Measurements from ENCODE around the gene IQGAP2.
"Not testable (repeated sequence)": the region's sequence is repeated elsewhere in the genome, so short reads cannot be mapped to it uniquely, and the experiment has no call there.

The IQGAP2 gene

DNA sequence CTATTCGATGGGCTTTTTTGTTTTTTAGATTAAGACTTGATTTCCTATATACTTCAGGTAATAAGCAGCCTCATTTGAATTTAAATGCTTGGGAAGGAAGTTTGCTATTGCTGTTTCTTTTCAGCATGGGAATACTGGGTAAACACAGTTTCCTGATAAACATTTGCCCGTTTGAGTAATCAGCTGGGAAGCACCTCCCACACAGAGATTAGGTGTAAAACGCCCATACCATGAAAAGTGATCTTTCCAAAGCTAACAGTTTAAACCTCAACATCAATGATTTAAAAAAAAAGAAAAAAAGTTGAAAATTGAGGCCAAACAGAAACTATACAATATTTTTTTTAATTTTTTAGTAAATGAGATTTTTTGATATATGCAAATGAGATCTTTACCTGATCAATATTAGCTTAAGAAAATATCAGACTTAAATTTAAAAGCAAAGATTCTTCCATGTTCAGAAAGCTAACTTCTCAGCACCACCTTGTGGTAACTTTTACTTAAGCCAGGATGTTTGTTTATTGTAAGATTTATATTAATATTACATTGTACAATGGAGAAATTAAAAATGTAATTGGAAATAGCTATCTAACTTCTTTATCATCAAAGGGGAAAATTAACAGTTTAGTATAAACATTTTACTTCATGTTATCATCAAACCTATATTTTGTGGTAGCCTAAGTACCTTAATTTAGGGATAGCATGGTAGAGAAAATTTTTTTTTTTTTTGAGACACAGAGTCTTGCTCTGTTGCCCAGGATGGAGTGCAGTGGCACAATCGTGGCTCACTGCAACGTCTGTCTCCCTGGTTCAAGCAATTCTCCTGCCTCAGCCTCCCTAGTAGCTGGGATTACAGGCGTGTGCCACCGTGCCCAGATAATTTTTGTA lies 180.3 kb downstream of the IQGAP2 start:
- DNase-seq, result peak; percentile 37

DNA sequence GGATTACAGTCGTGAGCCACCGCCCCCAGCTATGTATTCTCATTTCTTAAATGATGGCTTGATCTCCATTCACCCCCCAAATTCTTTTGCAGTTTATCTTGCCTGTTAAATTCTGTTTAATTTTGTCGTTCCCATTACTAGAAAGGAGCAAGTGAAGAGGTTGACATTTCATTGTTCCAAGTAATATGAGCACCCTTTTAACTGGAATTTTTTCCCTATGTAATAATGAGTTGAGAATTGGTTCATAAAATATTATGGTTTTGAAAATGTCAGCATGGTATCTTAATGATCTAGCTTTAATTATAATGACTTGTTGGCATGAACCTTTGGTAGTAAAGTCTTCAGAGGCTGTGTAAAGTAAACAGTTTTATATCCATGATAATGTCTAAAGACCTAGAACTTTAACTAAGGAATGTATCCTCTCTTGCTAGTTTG lies 182.7 kb downstream of the IQGAP2 start:
- no peak for DNase-seq

DNA sequence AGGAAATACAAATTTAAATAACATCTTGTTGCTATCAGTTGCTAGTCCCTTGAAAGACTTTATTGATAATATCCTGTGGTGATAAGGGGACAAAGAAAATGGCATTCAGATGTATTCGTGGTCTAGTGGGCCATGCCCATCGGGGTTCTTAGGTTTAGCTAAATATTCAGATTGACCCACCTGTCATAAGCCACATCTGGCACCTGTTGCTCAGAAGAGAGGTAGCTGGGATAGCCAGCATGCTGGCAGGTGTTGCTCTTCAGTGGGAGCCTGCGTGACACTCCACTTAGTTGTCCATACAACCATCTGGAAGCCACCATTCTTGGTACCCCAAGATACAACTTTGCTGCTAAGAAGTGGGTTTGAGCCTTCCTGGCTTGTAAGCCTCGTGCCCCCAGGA lies 183.4 kb downstream of the IQGAP2 start:
- DNase-seq, result peak; percentile 10

DNA sequence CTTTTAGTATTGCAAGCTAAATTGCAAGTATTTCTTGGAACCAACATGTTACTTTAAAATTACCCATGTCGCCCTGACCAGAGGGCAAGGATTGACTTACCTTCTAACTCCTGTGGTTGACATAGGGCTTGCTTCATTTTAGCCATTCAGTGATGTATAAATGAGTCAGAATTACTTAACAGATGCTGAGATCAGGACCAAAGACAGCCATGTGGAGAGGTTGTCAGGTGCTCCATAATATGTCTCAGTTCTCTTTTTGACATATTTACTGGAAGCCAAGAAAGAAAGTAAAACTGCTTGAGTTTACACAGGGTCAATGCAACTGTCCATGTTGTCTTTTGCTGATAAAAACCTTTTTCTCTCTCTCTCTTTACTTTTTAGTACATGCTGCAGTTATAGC lies 186.9 kb downstream of the IQGAP2 start:
- no peak for DNase-seq

DNA sequence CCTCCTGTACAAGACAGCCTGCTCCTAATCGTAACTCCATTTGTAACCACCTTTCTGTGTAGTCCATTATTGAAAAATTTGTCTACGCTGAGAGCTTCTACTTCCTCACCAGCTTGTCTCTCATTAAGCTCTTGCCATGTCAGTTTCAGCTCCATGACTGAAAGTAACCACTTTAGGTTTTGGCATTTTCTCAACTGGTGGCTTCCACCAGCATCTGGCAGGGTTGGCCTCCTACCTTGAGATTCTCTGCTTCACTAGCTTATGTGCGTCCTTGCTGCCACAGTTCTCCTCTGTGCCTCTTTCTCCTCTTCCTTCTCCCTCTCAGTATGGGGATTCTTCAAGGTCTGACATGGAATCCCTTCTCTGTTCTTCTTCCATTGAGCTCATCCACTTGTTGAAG lies 188.3 kb downstream of the IQGAP2 start:
- DNase-seq, result no peak

DNA sequence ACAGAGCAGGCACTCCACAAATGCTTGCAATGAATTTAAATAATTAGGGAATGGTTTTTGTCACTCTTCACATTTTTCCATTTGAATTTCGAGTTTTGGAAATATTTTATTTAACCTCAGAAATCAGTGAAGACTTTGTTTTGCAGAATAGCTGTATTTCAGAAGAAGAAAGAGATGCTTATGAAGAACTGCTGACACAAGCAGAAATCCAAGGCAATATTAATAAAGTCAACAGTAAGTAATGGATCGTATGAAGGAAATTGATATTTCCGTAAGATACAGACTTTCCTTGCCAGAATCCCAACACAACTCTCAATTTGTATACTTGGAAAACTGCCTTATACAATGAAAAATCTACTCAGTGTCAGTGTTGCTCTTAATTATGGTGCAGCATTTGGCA lies 189.6 kb downstream of the IQGAP2 start:
- DNase-seq, result no peak

DNA sequence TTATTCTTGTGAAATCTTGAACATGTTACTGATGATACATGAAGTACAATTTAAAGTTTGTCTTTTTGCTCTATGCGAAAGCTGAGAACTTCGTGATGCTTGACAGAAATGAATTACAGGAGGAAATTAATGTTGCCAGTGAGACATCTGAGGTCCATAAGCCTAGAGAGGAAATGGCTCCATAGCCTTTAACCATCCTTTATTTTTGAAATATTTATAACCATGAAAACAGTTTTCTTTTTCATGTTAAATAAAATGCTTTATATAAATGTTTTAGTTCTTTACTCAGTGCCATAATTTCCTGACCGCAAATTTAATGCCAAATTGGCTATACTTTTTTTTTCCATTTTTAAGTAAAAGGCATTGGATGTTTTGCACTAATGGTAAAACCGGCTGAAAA lies 191.0 kb downstream of the IQGAP2 start:
- DNase-seq, result no peak

DNA sequence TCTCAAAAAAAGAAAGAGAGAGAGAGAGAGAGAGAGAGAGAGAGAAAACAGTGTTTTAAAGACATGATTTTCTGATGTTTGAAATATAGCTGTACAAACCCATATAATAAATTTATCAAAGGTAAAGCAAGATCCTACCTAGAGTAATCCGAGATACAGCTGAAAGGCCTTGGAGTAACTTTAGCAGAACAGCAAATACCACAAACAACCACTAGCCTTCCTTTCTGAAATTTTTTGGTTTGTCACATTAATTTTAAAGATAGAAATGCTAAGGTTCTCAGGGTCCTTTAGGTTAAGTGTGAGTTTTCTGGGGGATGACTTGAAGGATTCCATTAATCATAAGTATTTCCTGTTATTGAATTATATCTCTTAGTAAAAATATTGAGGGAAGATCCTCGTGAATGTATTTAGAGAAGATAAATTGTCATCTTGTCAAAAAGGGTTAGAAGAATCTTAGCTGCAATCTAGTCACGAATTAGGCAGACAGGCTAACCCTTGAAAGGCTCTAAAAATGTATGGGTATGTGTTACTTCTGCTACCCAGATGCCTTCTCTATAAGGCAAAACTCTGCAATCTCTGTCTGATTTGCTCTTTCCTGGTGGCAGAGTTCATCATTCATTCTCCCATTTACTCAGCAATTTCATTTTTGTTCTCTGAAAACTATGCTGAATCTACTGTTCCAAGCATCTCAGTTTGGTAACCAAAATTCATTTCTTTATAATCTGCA lies 192.8 kb downstream of the IQGAP2 start:
- DNase-seq, result no peak

DNA sequence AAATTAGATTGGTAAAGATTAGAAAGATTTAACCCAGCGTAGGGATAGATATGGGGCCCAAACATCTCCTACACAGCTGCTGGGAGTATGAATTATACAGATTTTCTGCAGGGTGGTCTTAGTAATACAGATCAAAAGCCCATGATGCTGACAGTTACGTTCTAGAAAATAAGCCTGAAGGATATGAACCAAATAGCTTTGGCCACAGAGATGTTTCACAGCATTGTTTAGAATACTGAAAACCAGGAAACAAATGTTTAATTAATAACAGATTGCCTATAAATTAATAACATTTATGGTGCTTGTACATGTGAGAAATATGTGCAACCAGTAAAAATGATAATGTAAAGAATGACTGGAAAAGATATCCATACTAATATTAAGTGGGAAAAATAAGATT lies 195.4 kb downstream of the IQGAP2 start:
- DNase-seq, result no peak

DNA sequence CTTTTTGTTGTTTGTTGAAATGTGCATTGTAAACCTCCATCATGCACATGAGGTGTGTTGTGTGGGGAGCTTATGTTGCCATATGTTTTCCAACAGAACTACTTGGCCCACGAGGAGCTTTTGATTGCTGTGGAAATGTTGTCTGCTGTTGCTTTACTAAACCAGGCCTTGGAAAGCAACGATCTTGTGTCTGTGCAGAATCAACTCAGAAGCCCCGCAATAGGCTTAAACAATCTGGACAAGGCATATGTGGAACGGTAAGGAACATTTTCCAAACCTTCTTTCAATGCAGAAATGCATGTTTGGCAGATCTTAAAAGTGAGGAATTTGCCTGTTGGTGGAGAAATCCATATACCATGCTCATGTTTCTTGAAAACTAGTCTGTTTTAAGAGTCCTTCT lies 197.6 kb downstream of the IQGAP2 start:
- DNase-seq, result no peak

DNA sequence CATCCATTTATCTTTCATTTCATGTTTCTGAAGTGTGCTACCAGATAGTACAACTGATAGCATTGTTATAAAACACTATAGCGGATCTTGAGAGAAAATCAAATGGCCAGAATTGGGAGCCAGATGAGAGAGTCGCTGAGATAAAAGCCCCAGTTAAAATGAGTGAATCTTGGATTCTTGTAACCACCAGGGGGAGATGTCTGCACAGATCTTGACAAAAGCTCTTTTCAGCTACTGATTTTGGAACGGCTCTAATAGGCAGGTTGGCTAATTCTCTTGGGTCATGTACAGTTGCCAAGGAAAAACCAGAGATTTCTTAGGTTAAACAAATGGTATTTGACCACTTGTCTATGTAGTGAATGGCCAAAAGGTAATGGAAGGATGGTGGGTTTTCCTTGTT lies 198.4 kb downstream of the IQGAP2 start:
- peak; percentile 80 for DNase-seq

DNA sequence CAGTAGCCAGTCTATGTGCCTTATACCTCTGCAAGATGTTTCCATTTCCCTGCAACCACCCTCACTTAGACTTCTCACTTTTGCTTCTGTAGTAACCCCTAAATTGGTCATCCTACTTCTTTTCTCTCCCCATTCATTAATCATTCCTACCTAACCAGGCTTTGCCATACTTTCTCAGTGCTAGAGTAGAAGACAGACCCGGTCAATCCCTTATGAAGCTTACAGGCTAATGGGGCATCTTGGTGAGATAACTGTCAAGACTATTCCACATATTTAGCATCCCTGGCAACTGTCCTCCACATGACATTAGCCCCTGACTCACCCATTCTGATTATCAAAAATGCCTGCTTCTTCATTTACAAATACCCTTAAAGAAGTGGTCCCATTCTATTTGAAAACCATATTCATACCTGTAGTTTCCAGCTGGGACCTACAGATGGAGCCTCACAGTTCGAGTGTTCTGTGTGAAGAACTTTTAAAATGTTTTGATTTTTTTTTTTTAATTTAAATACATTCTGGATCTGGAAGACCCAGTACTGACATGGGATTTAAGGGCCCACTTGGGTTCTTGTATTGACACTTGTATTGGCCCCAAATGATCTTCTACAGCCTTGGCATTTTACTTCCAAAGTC lies 199.1 kb downstream of the IQGAP2 start:
- DNase-seq, result no peak

DNA sequence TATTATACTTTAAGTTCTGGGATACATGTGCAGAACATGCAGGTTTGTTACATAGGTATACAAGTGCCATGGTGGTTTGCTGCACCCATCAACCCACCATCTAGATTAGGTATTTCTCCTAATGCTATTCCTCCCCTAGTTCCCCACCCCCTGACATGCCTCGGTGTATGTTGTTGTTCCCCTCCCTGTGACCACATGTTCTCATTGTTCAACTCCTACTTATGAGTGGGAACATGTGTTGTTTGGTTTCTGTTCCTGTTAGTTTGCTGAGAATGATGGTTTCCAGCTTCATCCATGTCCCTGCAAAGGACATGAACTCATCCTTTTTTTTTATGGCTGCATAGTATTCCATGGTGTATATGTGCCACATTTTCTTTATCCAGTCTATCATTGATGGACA lies 200.9 kb downstream of the IQGAP2 start:
- DNase-seq, result not testable (repeated sequence)

DNA sequence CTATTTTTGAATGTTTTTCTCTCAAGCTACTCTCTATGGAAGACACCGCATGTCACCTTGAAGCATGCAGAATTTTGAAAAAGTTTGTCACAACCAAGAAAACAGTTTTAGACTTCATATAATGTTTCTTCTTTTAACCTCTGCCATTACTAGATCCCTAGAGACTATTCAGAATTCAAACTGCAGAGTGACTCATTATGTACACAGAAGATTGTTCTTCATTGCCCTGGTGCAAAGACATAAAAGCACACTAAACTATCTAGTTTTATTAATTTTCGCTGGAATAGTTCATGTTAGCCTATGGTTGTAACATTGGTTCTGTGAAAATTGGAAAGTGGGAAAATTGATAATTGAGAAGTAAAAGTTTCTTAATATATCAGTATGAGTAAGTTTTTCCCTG lies 201.8 kb downstream of the IQGAP2 start:
- DNase-seq, result peak; percentile 59

DNA sequence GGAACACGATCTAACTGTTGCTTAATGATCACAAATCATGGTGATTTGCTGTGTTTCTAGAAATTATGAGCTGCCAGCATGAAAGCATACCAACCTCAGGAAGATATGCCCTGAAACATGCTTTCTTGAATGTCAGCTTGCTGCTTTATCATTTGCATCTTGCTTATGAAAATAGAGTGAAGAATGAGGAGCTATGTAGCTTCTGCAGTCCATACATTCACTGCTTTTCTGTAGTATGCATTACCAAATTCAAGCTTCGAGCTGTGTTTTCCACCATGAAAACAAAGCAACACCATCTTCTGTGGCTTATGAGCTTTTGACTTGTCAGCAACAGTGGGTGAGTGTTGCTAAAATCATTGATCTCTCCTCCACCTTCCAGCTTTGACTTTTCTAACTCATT lies 203.6 kb downstream of the IQGAP2 start:
- DNase-seq, result no peak

DNA sequence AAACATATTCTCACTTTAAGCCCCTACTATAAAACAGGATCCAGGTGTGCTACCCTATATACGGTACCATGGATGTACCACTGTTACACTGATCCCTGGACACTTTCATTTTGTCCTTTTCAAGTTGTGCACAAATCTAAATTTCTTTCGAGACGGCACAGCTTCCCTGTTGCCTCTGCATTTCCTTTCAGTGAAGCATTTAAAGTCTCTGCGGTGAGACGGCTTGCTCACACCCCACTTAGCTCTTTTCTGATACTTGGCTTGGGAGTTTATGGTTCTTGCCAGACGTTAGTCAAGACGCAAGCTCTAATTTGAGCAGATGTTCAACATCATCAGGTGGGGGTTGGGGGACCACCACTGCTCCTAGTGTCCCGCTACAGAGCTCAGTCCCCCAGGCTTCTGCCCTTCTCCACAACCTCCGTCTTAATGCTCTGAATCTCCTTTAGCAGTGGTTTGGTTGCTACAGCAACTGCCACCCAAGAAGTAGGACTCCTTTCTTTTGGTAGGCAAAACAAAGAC lies 204.3 kb downstream of the IQGAP2 start:
- no peak for DNase-seq

DNA sequence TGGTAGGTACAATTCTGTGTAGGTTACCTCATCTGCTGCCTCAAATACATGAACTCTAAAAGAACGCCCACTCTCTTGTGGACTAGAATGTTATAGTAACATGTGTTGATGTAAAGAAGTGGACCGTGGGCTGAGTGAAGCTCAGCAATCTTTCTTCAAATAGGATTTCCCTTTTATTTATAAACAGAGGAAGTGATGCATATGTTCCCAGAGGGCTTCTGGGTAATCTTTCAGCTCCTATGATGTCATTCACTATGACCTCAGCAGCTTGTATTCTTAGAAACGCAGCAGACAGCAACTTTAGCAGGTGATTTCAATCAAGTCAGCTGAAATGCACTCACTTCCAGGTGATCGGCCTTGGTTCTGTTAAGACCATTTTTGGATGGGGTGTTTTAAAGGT lies 205.7 kb downstream of the IQGAP2 start:
- DNase-seq, result peak; percentile 54

DNA sequence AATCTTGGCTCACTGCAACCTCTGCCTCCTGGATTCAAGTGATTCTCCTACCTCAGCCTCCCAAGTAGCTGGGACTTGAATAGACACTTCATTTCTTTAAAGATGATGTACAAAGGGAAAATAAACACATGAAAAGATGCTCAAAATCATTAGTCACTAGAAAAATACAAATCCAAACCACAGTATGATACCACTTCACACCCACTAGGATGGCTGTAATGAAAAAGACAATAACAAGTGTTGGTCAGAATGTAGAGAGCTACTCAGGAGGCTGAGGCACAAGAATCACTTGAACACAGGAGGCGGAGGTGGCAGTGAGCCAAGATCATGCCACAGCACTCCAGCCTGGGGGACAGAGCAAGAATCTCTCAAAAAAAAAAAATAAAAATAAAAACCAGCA lies 207.1 kb downstream of the IQGAP2 start:
- peak; percentile 45 for DNase-seq

DNA sequence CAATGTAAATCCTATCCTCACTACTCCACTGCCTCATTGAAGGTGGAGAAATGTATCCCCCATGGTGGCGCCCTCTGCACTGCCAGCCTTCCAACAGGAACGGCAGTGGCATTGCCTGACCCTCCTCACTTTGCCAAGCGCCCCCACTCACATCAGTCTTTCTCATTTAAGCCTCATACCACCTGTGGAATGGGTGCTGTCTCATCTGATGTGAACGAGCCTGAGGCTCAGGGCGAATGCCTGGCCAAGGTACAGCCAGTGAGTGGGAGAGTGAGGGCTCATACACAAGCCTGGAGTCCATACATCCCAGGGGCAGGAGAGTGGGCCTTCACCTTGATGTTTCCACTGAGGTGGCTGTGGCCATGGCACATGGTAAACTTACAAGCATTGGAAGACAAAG lies 209.9 kb downstream of the IQGAP2 start:
- no peak for DNase-seq

DNA sequence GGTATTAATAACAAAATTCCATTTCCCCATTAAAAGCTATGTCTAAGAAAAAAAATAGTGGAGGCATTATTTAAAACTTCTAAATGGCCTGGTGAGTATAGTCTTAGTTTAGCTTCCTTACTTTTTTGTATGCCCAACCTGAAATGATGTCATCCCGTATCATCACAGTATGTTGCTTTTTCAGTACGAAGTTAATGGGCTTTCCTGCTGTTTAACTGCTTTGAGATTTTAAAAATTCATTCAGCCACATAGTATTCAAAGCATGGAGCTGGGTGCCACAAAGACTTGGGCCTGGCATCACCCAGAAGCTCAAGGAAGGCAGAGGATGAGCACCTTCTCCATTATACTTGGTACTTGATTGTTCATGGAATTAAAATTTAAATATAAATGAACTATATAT lies 212.7 kb downstream of the IQGAP2 start:
- DNase-seq, result no peak

DNA sequence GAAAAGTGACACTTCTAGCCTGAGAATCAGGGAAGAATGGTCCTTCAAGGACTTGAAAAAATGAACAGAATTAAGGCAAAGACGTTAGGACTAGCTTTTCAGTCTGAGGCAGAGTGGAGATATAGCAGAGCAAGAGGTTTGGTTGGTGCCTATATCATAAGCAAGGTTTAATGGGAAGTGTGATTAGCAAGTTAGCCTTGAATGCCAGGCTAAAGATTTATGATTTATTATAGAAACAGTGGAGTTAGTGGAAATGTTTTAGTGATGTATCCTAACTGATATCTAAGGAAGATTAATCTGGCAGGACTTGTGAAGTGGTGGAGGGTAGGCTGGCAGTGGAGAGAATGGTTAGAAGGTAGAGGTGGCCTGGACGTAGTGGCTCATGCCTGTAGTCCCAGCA lies 213.1 kb downstream of the IQGAP2 start:
- DNase-seq, result no peak

DNA sequence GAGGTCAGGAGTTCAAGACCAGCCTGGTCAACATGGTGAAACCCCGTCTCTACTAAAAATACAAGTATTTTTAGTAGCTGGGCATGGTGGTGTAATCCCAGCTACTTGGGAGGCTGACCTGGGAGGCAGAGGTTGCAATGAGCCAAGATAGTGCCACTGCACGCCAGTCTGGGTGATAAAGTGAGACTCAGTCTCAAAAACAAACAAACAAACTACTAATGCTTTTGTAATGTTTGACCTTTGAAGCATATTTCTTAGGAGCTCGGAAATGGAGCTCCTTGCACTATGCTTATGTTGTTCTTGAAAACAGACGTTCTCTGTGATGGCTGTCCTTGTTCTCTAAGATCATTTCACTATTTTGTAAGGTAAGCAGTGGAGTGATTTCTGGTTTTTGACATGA lies 214.1 kb downstream of the IQGAP2 start:
- DNase-seq, result no peak

DNA sequence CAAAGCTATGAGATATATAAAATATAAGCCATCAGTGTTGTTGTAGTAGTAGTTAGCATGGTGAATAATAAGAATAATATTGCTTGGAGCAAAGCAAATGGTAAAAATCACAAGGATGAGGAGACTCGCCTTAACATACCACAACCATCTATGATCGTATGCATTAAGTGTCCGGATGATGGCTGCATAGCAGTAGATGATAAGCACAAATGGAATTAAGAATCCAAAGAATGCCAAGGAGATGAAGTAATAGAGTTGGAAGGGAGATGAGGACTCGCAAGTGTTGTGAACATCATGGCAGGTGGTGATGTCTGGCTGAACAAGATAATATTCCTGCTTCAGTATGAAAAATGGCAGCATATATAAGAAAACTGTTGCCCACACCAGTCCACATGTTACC lies 214.6 kb downstream of the IQGAP2 start:
- no peak for DNase-seq

DNA sequence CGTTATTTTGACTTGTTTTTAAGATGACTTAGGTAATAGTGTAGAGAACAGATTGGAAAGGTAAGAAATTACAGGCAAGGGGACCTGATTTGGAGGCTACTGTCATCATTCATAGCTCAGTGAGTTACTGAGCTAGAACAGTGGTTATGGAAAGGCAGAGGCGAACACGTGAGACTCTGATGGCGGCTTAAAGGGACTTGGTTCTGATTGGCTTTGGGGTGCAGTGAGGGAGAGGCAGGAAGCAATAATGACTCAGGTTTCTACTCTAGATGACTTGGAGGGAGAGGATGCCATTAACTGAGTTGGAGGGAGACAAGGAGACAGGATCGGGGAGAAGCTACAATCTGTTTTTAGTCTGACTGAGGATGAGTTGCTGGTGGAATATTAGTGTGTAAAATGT lies 217.1 kb downstream of the IQGAP2 start:
- no peak for DNase-seq
